ENCODE results near the gene MGAT4B.

The MGAT4B gene

DNA sequence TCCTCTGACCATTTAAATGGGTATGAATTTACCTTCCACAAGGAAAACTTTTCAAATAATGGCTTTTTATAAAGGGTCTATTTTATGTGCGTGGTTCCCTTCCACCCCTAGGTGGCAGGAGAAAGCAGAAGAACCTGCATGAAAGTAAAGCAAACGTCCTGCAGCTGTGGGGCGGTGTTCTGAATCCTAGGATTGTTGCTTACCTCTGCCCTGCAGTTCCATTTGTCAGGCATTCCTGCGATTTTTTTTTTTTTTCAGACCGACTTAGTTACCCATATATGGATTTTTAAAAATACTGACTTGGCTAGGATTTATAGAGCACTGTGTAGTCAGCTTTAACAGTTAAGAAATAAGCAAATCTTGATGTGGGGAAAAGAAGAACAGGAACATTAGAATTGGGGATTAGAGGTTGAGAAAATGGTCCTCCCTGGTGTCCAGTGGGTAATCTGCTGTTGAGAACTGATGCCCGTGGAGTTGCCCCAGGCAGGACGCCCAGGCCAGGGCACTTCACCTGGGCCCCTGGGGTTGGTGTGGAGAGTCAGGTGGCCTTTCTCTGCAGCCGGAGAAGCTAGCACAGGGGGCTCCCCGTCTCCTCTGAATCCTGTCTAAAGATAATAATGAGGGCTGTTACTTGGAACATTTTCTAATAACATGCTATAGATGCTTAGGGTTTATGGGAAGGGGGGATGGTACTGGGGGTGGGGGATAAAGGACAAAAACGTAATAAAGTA, 43.3 kb downstream of the MGAT4B start:
- Mint-ChIP-seq H3K27ac (peak overlapping the region in 1 of 2 donors; percentile 84), H3K4me1 (peaks cover 66% of the 10 kb centered on the region), H3K4me3 (no peak overlapping the region), H3K9me3 (no peaks in the 10 kb centered on the region), H3K27me3 (no peaks in the 10 kb centered on the region)
- ATAC-seq (peak; percentile 74), DNase-seq (peak; percentile 15 to 38)

DNA sequence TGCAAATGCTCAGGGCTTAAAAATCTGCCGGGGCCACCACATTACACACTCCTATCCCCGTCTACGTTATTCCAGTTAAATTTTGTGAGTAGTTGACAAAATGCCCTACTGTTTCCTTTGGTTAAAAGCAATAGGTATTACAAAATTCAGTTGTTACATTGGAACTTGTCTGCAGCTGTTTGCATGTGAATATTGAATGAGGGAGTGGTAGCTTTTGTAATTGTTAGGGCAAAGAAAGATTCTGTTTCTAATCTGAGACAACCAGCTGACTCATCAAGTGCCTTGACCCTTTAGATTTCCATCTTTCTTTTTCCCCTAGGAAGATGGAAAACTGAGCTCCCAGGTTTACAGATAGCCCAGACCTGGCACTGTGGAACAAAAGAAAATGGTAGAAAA, 43.9 kb downstream of the MGAT4B start:
- ATAC-seq (no peak), DNase-seq (no peak)
- peaks cover 60% of the 10 kb centered on the region for H3K4me1 Mint-ChIP-seq
- no peaks in the 10 kb centered on the region for H3K9me3 Mint-ChIP-seq
- H3K27me3 Mint-ChIP-seq, result no peaks in the 10 kb centered on the region
- no peak overlapping the region for H3K27ac Mint-ChIP-seq
- no peak overlapping the region for H3K4me3 Mint-ChIP-seq

DNA sequence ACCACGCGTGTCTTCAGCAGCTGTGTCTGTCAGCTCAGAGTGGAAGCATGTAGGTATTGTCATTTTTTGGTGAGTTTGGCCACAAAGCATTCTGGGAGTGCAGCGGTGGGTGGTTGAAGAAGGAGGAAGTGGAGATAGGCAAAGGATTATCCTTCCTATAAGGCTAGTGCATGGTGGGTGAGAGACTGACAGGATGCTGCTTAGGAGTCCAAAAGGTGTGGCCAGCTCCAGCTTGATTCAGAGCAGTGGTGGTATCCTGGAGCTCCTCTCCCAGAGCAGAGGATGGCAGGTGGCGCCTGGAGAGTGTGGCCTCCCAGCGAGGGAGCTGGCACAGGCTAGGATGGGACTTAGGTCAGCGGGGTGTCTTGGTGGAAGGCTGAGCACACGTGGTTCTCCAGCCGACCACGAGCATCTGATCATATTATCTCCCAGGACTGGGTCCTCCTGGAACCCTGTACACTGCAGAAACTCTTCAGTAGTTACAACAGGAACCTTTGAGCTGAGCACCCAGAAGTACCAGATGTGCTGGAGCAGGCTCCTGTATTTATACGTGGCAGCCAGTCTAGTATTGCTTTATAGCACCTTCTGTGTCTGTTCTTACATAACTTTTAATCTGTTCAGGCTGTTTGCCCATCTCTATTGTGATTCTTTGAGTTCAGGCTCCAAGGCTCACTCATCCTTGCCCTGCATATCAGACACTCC, 44.4 kb downstream of the MGAT4B start:
- ATAC-seq (peak; percentile 67), DNase-seq (peak in 1 of 2 donors; percentile 3)
- H3K4me3 Mint-ChIP-seq, result peak overlapping the region in 1 of 2 donors; percentile 14
- H3K27ac Mint-ChIP-seq, result no peak overlapping the region
- no peaks in the 10 kb centered on the region for H3K27me3 Mint-ChIP-seq
- H3K4me1 Mint-ChIP-seq, result peaks cover 58% of the 10 kb centered on the region
- H3K9me3 Mint-ChIP-seq, result no peaks in the 10 kb centered on the region

DNA sequence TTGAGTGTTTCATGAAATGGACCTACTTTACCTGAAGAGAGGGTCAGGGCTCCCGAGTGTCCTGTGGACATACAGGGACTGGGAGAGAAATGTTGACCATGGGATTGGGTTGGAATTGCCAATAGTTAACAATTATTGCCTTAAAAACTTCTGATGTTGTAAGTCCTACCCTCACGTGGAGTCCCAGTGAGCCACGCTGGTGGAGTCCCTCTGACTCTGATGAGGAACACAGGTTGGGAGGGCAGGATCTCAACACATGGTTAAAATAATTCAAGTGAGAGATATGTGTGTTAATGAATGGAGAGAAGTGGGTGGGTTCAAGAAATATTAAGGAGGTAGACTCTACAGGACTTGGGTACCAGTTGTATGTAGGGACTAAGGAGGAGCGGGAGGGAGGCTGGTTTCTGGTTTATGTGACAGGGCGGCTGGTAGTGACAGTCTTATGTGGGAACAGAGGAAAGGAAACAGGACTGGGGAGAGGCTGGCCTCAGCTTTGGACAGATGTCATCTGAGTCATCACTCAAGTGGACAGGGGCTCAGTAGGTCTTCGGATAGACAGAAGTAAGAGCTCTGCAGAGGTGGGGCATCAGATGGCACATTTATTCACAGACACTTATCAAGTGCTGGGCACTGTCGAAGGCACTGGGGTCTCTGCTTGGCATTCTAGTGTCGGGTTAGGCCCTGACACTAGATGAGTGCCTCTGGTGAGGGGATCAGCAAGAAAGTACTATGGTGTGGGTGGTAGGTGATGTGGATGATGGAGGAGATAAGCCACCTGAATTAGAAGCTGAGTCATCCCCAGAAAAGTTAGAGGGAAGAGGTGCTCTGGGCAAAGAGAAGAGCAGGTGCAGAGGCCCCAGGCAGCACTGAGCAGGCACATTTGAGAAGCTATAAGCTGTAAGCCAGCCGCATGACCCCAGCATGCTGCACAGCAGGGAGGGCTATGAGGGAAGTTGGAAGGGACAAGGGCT, 46.8 kb downstream of the MGAT4B start:
- ATAC-seq, result peak; percentile 69
- Mint-ChIP-seq H3K27me3 (no peaks in the 10 kb centered on the region), H3K4me1 (peaks cover 55% of the 10 kb centered on the region), H3K9me3 (no peaks in the 10 kb centered on the region), H3K27ac (peak overlapping the region; percentile 5 to 94), H3K4me3 (peak overlapping the region; percentile 25 to 27)
- DNase-seq, result peak in 1 of 2 donors; percentile 16

DNA sequence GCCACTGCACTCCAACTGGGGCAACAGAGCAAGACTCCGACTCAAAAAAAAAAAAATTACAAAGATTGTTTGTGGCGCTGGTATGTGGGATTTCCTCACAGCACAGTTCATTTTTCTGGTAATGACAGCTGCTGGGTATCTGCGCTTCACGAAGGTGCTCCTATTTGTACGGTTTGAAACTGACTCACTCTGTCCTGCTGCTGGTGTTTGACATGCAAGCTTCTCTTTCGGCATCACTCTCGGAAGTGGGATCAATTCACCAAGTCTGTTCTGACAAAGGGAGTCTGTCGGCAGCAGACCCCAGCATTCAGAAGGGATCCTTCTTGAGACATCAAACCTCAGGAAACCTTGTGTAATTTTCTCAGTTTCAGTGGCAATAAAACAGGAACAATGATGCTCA, 47.7 kb downstream of the MGAT4B start:
- no peak for DNase-seq
- ATAC-seq, result no peak
- H3K4me1 Mint-ChIP-seq, result peaks cover 64% of the 10 kb centered on the region
- no peaks in the 10 kb centered on the region for H3K9me3 Mint-ChIP-seq
- no peak overlapping the region for H3K27ac Mint-ChIP-seq
- no peak overlapping the region for H3K4me3 Mint-ChIP-seq
- H3K27me3 Mint-ChIP-seq, result no peaks in the 10 kb centered on the region

DNA sequence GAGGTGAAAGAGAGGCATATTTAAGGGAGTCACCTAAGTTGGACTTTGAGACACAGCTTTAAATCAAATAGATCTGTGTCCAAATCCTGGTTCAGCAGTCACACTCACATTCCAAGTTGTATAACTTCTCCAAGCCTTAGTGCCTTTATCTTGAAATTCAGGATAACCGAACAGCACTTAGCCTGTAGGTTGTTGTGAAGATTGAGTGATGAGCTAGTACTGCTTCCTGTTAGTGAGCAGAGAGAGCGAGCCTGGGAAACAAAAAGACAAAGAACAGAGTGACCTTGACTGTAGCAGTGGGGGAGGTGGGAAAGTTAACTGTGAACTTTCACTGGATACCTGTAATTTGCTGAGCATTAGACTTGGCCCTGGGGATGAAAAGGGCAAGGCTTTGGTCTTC, 51.6 kb downstream of the MGAT4B start:
- H3K4me3 Mint-ChIP-seq, result no peak overlapping the region
- H3K4me1 Mint-ChIP-seq, result peaks cover 47% of the 10 kb centered on the region
- DNase-seq (no peak), ATAC-seq (no peak)
- no peaks in the 10 kb centered on the region for H3K27me3 Mint-ChIP-seq
- H3K9me3 Mint-ChIP-seq, result no peaks in the 10 kb centered on the region
- H3K27ac Mint-ChIP-seq, result no peak overlapping the region

DNA sequence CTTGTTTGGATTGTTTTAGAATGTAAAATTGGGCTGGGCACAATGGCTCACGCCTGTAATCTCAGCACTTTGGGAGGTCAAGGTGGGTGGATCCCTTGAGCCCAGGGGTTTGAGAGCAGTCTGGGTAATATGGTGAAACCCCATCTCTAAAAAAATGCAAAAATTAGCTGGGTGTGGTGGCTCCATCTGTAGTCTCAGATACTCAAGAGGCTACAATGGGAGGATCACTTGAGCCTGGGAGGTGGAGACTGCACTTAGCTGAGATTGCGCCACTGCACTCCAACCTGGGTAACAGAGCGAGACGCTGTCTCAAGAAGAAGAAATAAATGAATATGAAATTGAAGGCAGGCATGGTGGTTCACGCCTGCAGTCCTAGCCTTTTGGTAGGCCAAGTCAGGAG, 52.7 kb downstream of the MGAT4B start:
- H3K4me1 Mint-ChIP-seq, result peaks cover 47% of the 10 kb centered on the region
- no peak for ATAC-seq
- DNase-seq, result no peak
- no peaks in the 10 kb centered on the region for H3K27me3 Mint-ChIP-seq
- H3K27ac Mint-ChIP-seq, result no peak overlapping the region
- H3K4me3 Mint-ChIP-seq, result peak overlapping the region in 1 of 2 donors; percentile 24
- no peaks in the 10 kb centered on the region for H3K9me3 Mint-ChIP-seq

DNA sequence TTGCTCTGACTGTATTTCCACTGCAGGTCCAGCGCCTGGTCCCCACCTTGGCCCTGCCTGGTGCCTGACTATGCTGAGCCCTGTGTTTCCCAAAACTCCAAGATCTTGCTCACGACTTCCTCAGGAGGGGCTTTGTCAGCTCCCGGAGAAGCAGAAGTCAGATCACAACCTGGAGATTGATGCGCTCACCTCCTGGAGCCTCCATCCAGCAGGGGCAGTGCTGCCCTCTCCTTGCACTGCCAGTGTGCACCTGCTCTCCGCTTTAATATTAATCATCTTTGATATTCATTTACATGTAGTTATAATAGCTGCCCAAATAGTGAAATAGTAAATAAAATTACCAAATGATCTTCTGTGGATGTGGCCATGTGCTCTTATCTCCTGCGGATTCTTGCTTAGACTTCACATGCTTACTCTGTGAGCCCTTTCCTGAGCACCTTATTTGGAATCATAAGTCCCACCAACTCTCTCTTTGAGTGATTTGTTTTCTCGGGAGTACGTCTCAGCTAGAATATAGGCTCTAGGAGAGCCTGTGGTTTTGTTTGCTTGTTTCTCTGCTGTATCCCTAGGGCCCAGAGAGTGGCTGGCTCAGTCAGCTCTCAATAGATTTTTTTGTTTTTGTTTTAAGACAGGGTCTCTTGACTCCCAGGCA, 56.7 kb downstream of the MGAT4B start:
- H3K4me1 Mint-ChIP-seq, result peaks cover 60% of the 10 kb centered on the region
- H3K4me3 Mint-ChIP-seq, result no peak overlapping the region
- no peaks in the 10 kb centered on the region for H3K9me3 Mint-ChIP-seq
- DNase-seq (no peak), ATAC-seq (no peak)
- H3K27me3 Mint-ChIP-seq, result no peaks in the 10 kb centered on the region
- H3K27ac Mint-ChIP-seq, result no peak overlapping the region

DNA sequence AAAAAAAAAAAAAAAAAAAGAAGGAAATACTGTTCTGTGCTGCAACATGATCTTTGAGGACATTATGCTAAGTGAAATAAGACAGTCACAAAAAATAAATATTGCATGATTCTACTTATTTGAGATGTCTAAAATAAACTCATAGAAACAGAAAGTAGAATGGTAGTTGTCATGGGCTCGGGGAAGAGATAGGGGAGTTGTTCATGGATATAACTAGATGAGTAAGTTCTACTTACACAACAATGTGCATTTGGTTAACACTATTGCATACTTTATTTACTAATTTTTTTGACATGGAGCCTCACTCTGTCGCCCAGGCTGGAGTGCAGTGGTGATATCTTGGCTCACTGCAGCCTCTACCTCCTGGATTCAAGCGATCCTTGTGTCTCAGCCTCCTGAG, 58.9 kb downstream of the MGAT4B start:
- H3K9me3 Mint-ChIP-seq, result no peaks in the 10 kb centered on the region
- peaks cover 41% of the 10 kb centered on the region for H3K4me1 Mint-ChIP-seq
- ATAC-seq (no peak), DNase-seq (no peak)
- no peak overlapping the region for H3K4me3 Mint-ChIP-seq
- no peak overlapping the region for H3K27ac Mint-ChIP-seq
- no peaks in the 10 kb centered on the region for H3K27me3 Mint-ChIP-seq

Data from stimulated activated naive CD8-positive, alpha-beta T cell treated with anti-CD3 and anti-CD28 coated beads, Interleukin-15, amount 100 ng/mL, for 72 hours (primary cell).